GM18868 (cell line): Measurements from ENCODE around the gene WFDC10B.
"Not testable (repeated sequence)": the region's sequence is repeated elsewhere in the genome, so short reads cannot be mapped to it uniquely, and the experiment has no call there.

Experiments used
- ATAC-seq: cut with Tn5 transposase; IDR thresholded peaks from one replicate; pipeline ENCODE4 v1.9.1; 2021; ENCODE audit warnings: mild to moderate bottlenecking, moderate library complexity; ENCODE audit not compliant: unreplicated experiment

The WFDC10B gene

DNA sequence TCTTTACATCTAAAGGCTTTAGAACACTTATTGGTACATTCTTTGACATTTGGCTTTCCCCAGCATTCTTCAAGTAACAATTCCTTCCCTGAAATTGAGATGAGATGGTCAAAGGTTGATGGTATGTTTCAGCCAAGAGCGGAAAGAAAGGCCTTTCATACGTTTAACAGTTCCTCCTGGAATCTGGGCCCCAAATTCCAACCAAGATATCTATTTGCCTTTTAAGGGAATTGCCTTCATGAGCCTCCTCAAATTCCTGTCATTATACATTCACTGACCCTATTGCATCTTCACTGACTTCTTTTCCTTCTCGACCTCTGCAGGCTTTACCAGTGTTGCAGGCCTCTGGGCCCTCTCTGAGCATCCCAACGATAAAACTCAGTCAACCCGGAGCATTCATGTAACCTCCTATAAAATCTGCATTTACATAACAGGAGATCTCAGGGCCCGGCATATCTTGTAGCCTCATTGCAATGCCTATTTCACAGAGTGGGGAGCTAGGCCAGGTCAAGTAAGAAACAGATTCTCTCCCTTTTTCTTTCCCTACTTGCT lies 55.4 kb downstream of the WFDC10B start:
- no peak for ATAC-seq

- no peak for ATAC-seq
Observed at GRCh38 chr20:45647441-45648050, 57.3 kb downstream of the WFDC10B start.

DNA sequence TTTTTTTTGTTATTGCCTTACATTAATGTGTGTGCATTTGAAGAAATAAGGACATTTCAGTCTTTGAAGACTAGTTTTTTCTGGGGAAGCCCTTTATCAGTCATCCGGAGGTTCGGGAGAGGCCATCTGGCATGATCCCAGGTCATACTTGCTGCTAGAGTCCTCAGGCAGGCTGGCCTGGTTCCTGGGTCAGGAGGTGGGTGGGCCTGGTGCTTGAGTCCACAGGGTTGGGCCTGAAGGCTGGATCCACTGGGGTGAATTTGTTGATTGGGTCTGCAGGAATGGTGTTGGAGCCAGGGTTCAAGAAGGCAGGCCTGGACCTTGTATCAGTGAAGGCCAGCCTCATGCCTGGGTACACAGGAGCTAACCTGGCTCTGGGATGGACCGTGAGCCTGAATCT lies 57.9 kb downstream of the WFDC10B start:
- no peak for ATAC-seq

DNA sequence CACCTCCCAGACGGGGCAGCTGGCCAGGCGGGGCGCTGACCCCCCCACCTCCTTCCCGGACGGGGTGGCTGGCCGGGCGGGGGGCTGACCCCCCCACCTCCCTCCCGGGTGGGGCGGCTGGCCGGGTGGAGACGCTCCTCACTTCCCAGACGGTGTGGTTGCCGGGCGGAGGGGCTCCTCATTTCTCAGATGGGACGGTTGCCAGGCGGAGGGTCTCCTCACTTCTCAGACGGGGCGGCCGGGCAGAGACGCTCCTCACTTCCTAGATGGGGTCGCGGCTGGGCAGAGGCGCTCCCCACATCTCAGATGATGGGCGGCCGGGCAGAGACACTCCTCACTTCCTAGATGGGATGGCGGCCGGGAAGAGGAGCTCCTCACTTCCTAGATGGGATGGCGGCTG lies 59.0 kb downstream of the WFDC10B start:
- ATAC-seq, result not testable (repeated sequence)

DNA sequence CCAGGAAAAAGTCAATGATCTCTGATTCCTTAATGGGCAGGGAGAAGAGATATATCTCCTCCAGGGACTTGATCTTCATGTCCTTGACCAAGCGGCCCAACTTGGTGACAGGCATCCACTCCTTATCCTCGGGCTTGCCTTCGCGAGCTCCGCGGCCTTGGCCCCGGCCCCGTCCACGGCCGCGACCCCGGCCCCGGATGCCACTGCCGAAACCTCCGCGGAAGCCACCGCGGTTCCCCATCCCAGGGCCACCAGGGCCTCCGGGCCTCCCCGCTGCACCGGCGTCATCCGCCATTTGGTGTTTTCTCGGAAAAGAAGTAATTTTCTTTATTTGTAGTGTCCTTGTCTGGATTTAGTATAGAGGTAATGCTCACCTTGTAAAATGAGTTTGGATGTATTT lies 63.7 kb downstream of the WFDC10B start:
- not testable (repeated sequence) for ATAC-seq

DNA sequence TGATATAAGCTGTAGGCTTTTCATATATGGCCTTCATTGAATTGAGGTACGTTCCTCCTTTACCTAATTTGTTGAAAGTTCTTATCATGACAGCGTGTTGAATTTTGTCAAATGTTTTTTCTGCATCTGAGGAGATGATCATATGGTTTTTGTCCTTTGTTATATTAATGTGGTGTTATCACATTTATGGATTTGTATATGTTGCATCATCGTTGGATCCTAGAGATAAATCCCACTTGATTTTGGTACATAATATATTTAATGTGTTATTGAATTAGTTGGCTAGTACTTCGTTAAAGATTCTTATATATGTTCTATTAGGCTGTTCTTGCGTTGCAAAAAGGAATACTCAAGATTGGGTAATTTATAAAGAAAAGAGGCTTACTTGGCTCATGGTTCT lies 65.1 kb downstream of the WFDC10B start:
- ATAC-seq, result no peak

- ATAC-seq, result no peak
Observed at GRCh38 chr20:45636513-45636912, 68.3 kb downstream of the WFDC10B start.
